ENCODE results near the gene HOXD3. TPM values are rescaled to one million over a fixed set of nuclear protein-coding genes. Genes with fewer than 3 reads are reported as not detected.

HOXD3 gene
- total RNA-seq, 1 experiment from 2014 or later = not detected

DNA sequence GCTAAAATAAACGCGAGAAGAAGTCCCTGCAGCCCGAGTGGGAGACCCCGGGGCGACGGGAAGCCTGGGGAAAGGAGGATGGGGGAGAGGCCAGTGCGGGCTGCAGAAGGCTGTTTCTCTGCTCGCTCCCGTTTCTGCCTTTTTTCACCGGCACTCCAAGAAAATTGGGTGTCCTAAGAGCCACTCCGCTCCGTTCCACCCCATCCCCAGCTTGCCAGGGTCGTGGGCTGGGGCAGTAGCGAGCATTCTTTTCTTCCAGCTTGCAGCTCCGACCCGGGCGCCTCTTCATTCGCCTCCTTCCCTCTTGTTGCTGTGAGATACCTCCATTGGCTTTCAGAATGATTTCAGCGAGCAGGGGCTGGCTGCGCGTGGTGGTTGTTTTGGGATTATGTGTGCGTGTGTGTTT lies 1.1 kb downstream of the HOXD3 start:
- H3K4me1 ChIP-seq (ENCODE audit: insufficient read depth, low read length) = no peaks in the 10 kb centered on the region
- no peak overlapping the region for H3K56ac ChIP-seq (ENCODE audit: insufficient read length, low read depth, low read length)
- no peak overlapping the region for H3K4me3 Mint-ChIP-seq
- H4K91ac ChIP-seq (ENCODE audit: insufficient read length, low read depth, low read length) = no peak overlapping the region
- DNase-seq = no peak
- no peak overlapping the region for H2AFZ ChIP-seq (ENCODE audit: low read length)
- no peak overlapping the region for H2BK5ac ChIP-seq (ENCODE audit: insufficient read length, low read length)
- peaks cover 6 to 25% of the 10 kb centered on the region in 2 experiments; a peak in 3 of 4 replicates for H3K4me1 Mint-ChIP-seq
- peaks cover 0 to 5% of the 10 kb centered on the region in 2 experiments; a peak in 3 of 5 replicates for H3K9me3 Mint-ChIP-seq
- H3K23me2 ChIP-seq (ENCODE audit: insufficient read length, low read depth, low read length, poor library complexity, severe bottlenecking) = no peaks in the 10 kb centered on the region
- H3T11ph ChIP-seq (ENCODE audit: low read length) = no peak overlapping the region
- H2BK12ac ChIP-seq (ENCODE audit: insufficient read length, low read depth, low read length) = no peak overlapping the region
- H3K9me3 ChIP-seq (ENCODE audit: control insufficient read depth, low read depth, low read length) = no peaks in the 10 kb centered on the region
- no peak overlapping the region for H3K4ac ChIP-seq (ENCODE audit: low read depth, low read length)
- H2BK20ac ChIP-seq (ENCODE audit: low read depth, low read length, poor library complexity, severe bottlenecking) = no peak overlapping the region
- H2BK120ac ChIP-seq (ENCODE audit: low read depth, low read length, poor library complexity, severe bottlenecking) = no peak overlapping the region
- H3K27ac ChIP-seq (ENCODE audit: insufficient read length, low read depth, low read length) = no peak overlapping the region
- H2AK5ac ChIP-seq (ENCODE audit: insufficient read length, low read length) = no peak overlapping the region
- peaks cover 100% of the 10 kb centered on the region for H3K27me3 ChIP-seq (ENCODE audit: insufficient read depth, low read length)
- no peaks in the 10 kb centered on the region for H3K79me1 ChIP-seq (ENCODE audit: insufficient read depth, low read depth, low read length, poor library complexity, severe bottlenecking)
- no peak overlapping the region for H3K14ac ChIP-seq (ENCODE audit: insufficient read depth, low read length)
- H3K27me3 Mint-ChIP-seq (ENCODE audit: low read depth) = peaks cover 100% of the 10 kb centered on the region
- no peaks in the 10 kb centered on the region; a peak in 1 of 7 replicates for H3K36me3 Mint-ChIP-seq (ENCODE audit: insufficient read depth in 1 of 3, low read depth in 3 of 3)
- no CpG with 5 or more reads among the region's 22 CpGs for WGBS (ENCODE audit: extremely low coverage, insufficient read length, low lambda C conversion rate)
- H3K4me2 ChIP-seq (ENCODE audit: insufficient read depth, insufficient read length, low read length) = no peak overlapping the region
- no peak overlapping the region for H3K27ac Mint-ChIP-seq
- no peak overlapping the region for H3K18ac ChIP-seq (ENCODE audit: insufficient read length, low read depth, low read length)
- no peak overlapping the region for H4K8ac ChIP-seq (replicated peaks; ENCODE audit: insufficient read length, low read depth, low read length)
- no peak overlapping the region for H3K9ac ChIP-seq (ENCODE audit: extremely low read depth, insufficient read length, low read length)
- H3K79me2 ChIP-seq (ENCODE audit: insufficient read depth, low read length) = no peaks in the 10 kb centered on the region
- H2BK15ac ChIP-seq (ENCODE audit: low read depth, low read length) = no peak overlapping the region
- H4K5ac ChIP-seq (ENCODE audit: insufficient read length, low read depth, low read length) = no peak overlapping the region
- TF ChIP-seq, protein P1, sequence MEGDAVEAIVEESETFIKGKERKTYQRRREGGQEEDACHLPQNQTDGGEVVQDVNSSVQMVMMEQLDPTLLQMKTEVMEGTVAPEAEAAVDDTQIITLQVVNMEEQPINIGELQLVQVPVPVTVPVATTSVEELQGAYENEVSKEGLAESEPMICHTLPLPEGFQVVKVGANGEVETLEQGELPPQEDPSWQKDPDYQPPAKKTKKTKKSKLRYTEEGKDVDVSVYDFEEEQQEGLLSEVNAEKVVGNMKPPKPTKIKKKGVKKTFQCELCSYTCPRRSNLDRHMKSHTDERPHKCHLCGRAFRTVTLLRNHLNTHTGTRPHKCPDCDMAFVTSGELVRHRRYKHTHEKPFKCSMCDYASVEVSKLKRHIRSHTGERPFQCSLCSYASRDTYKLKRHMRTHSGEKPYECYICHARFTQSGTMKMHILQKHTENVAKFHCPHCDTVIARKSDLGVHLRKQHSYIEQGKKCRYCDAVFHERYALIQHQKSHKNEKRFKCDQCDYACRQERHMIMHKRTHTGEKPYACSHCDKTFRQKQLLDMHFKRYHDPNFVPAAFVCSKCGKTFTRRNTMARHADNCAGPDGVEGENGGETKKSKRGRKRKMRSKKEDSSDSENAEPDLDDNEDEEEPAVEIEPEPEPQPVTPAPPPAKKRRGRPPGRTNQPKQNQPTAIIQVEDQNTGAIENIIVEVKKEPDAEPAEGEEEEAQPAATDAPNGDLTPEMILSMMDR (conservative IDR thresholded peaks at IDR 0.05) = no peak
- H3K23ac ChIP-seq (ENCODE audit: insufficient read length, low read depth, low read length) = no peak overlapping the region
- H4K20me1 ChIP-seq (ENCODE audit: control insufficient read depth, insufficient read depth, insufficient read length) = peaks cover 2% of the 10 kb centered on the region

Measured in H9 (cell line).